A549 (cell line): Measurements from ENCODE around the gene DNPEP. TPM values are rescaled to one million over a fixed set of nuclear protein-coding genes. Genes with fewer than 3 reads are reported as not detected.

Source experiments
- ATAC-seq, 2 experiments: fragments of 200-7000 bp in 1 of 2; fragments of >200 bp in 1 of 2; cut with Nextera tagmentation in 1 of 2; cut with Tn5 transposase in 1 of 2; 3 replicates each; pipeline versions ENCODE4 v1.8.0 to v1.9.1; 2018 to 2020; ENCODE audit warnings: mild to moderate bottlenecking in 1 of 2, moderate library complexity in 1 of 2
- CTCF ChIA-PET: fragments of 300-600 bp; sonication (Branson Sonifier 250); formaldehyde crosslinking; extraction: SDS; loops from one replicate; lab custom pipeline; 2021; ENCODE audit warnings: antibody characterized with exemption, inconsistent platforms; lab: Yijun Ruan, JAX
- POLR2A ChIA-PET: fragments of 350-600 bp; formaldehyde crosslinking; extraction: SDS; loops from one replicate; lab custom pipeline; 2021; ENCODE audit warnings: antibody characterized with exemption, inconsistent platforms; lab: Yijun Ruan, JAX
- DNase-seq, 2 experiments: peaks; one replicate each; pipeline versions ENCODE4 v3.0.0 to v3.0.0-alpha.2; 2011 to 2016; ENCODE audit warnings: low read depth in 1 of 2, low spot score in 1 of 2
- FAIRE-seq: peaks from 2 replicates; lab custom pipeline; 2011; peaks lifted over from hg19 to GRCh38; lab: Jason Lieb, UNC
- H3K27ac ChIP-seq, 2 experiments: fragments of >200 bp; sonication (Bioruptor Twin); formaldehyde crosslinking; 3 replicates each; pipeline ENCODE4 v1.5.1; 2016 to 2017
- H3K4me1 ChIP-seq: fragments of >200 bp; sonication (Bioruptor Twin); formaldehyde crosslinking; 3 replicates; pipeline ENCODE4 v1.6.1; 2016
- H3K4me2 ChIP-seq: fragments of >200 bp; sonication (Bioruptor Twin); formaldehyde crosslinking; 3 replicates; pipeline ENCODE4 v1.6.1; 2016
- H3K4me3 ChIP-seq: fragments of >200 bp; sonication (Bioruptor Twin); formaldehyde crosslinking; 3 replicates; pipeline ENCODE4 v1.5.1; 2016
- H3K9me3 ChIP-seq: fragments of >200 bp; sonication (Bioruptor Twin); formaldehyde crosslinking; 3 replicates; pipeline ENCODE4 v1.6.1; 2016
- ATOH8 ChIP-seq: fragments of 250-450 bp; sonication (Bioruptor Pico); IDR thresholded peaks from 2 replicates; pipeline ENCODE4 v1.5.0; 2020; ENCODE audit warnings: low read depth, mild to moderate bottlenecking, moderate library complexity
- CBX8 ChIP-seq: fragments of 200-600 bp; sonication (generic); IDR thresholded peaks from 2 replicates; pipeline ENCODE4 v1.6.1; 2016
- CHD4 ChIP-seq: fragments of 200-600 bp; sonication (generic); IDR thresholded peaks from 2 replicates; pipeline ENCODE4 v1.6.1; 2016; ENCODE audit warnings: antibody characterized with exemption, mild to moderate bottlenecking, borderline replicate concordance
- CTCF ChIP-seq: fragments of >200 bp; sonication (Bioruptor Twin); formaldehyde crosslinking; IDR thresholded peaks from 3 replicates; pipeline ENCODE4 v1.5.1; 2016
- ELK1 ChIP-seq: fragments of 150-350 bp; IDR thresholded peaks from 2 replicates; pipeline ENCODE4 v1.6.1; 2014; ENCODE audit warnings: low read depth, mild to moderate bottlenecking, low read length
- FOSL2 ChIP-seq, 2 experiments: fragments of 450-650 bp in 1 of 2; fragments of >200 bp in 1 of 2; sonication (Bioruptor Twin) in 1 of 2; formaldehyde crosslinking; IDR thresholded peaks; 2 replicates each; pipeline versions ENCODE4 v1.5.0 to v1.6.1; 2016 to 2020; ENCODE audit warnings: mild to moderate bottlenecking in 1 of 2, moderate library complexity in 1 of 2
- GATA3 ChIP-seq: IDR thresholded peaks from 2 replicates; pipeline ENCODE4 v1.6.1; 2012; ENCODE audit warnings: borderline replicate concordance
- HEYL ChIP-seq: fragments of 250-450 bp; sonication (Bioruptor Pico); IDR thresholded peaks from 2 replicates; pipeline ENCODE4 v1.8.0; 2021; ENCODE audit warnings: mild to moderate bottlenecking, moderate library complexity
- JUN ChIP-seq, 2 experiments: fragments of >200 bp; sonication (Bioruptor Twin); formaldehyde crosslinking; IDR thresholded peaks; 2 replicates in 1 of 2; 3 replicates in 1 of 2; pipeline ENCODE4 v1.6.1; 2016 to 2017
- KDM5A ChIP-seq: fragments of 200-600 bp; sonication (generic); IDR thresholded peaks from 2 replicates; pipeline ENCODE4 v1.6.1; 2016; ENCODE audit warnings: antibody characterized with exemption, mild to moderate bottlenecking
- MAX ChIP-seq: IDR thresholded peaks from 2 replicates; pipeline ENCODE4 v1.6.1; 2012
- NPAS2 ChIP-seq: fragments of 250-450 bp; sonication (Bioruptor Pico); IDR thresholded peaks from 2 replicates; pipeline ENCODE4 v1.8.0; 2022; ENCODE audit warnings: mild to moderate bottlenecking, moderate library complexity, borderline replicate concordance
- RAD21 ChIP-seq, 2 experiments: fragments of >200 bp in 1 of 2; sonication (Bioruptor Twin) in 1 of 2; formaldehyde crosslinking in 1 of 2; IDR thresholded peaks in 1 of 2; conservative IDR thresholded peaks in 1 of 2; 2 replicates in 1 of 2; 3 replicates in 1 of 2; pipeline ENCODE4 v1.6.1; 2012 to 2018; ENCODE audit warnings: inconsistent platforms in 1 of 2
- RCOR1 ChIP-seq: fragments of 150-350 bp; IDR thresholded peaks from 2 replicates; pipeline ENCODE4 v1.6.1; 2014; ENCODE audit warnings: antibody characterized with exemption, low read length, low read depth
- RFX5 ChIP-seq: fragments of 450-650 bp; IDR thresholded peaks from 2 replicates; pipeline ENCODE4 v1.7.1; 2014; ENCODE audit warnings: antibody characterized with exemption, mild to moderate bottlenecking, moderate library complexity
- RNF2 ChIP-seq: fragments of 200-600 bp; sonication (generic); IDR thresholded peaks from 2 replicates; pipeline ENCODE4 v1.6.1; 2016; ENCODE audit warnings: low read depth, mild to moderate bottlenecking, antibody characterized with exemption, moderate library complexity, borderline replicate concordance
- SREBF2 ChIP-seq: fragments of 450-650 bp; IDR thresholded peaks from 2 replicates; pipeline ENCODE4 v1.6.1; 2014; ENCODE audit warnings: mild to moderate bottlenecking, moderate library complexity
- USF2 ChIP-seq: fragments of 450-650 bp; IDR thresholded peaks from 2 replicates; pipeline ENCODE4 v1.6.1; 2014; ENCODE audit warnings: antibody characterized with exemption
- ZC3H11A ChIP-seq: fragments of 450-650 bp; IDR thresholded peaks from 2 replicates; pipeline ENCODE4 v1.6.1; 2014; ENCODE audit warnings: antibody characterized with exemption, mild to moderate bottlenecking
- ZFP36 ChIP-seq: fragments of 450-650 bp; IDR thresholded peaks from 2 replicates; pipeline ENCODE4 v1.6.1; 2014; ENCODE audit warnings: borderline replicate concordance; ENCODE audit not compliant: partially characterized antibody
- ZNF302 ChIP-seq: fragments of 250-450 bp; sonication (Bioruptor Pico); IDR thresholded peaks from 2 replicates; pipeline ENCODE4 v1.9.0; 2021; ENCODE audit warnings: inconsistent platforms, mild to moderate bottlenecking, moderate library complexity
- ZSCAN20 ChIP-seq: fragments of 250-450 bp; sonication (Bioruptor Pico); IDR thresholded peaks from 2 replicates; pipeline ENCODE4 v1.8.0; 2022; ENCODE audit warnings: mild to moderate bottlenecking, moderate library complexity
- WGBS: methylation state at CpG from one replicate; pipeline ENCODE4 v1.1.6; 2017; ENCODE audit errors: missing lambda C conversion rate; 5-methylcytosine and 5-hydroxymethylcytosine counted together
- polyA plus RNA-seq, 4 experiments: library from polyadenylated mRNA; depleted of rRNA in 3 of 4; stranded (reverse); fragments of >200 nt; fragmentation: RNase III in 1 of 4; extraction: RNeasy Plus Mini Kit Qiagen cat#74134 plus additional on column Dnase treatment in 1 of 4; gene quantifications; 2 replicates in 3 of 4; 3 replicates in 1 of 4; pipeline ENCODE4 v1.2.3, GENCODE V29; 2011 to 2017

Gene DNPEP
- polyA plus RNA-seq, 2 of the 4 experiments (the other 2 are of a cell fraction) = 29.0 to 40.9 TPM

- DNase-seq = no peak
- ChIA-PET POLR2A (no interaction called here), CTCF (interaction anchor here (1.0 to 5.8 kb wide), 6 partner anchors 17 to 107 kb away, joined by 3 to 38 read pairs (median 4); no protein-coding TSS in a partner anchor)
- TF ChIP-seq MAX (no peak), CHD4 (no peak)
- 75% methylated on average over 8 of the region's 8 CpGs for WGBS
- no peaks in the 10 kb centered on the region for H3K4me1 ChIP-seq
- H3K9me3 ChIP-seq = no peaks in the 10 kb centered on the region
- FAIRE-seq = no peak
- no peak for ATAC-seq
- no peak overlapping the region for H3K4me2 ChIP-seq
- H3K27ac ChIP-seq = no peak overlapping the region
- H3K4me3 ChIP-seq = no peak overlapping the region
Measured at GRCh38 chr2:219422952-219423534, 35.3 kb upstream of the DNPEP start.

GRCh38 chr2:219421323-219421722 lies 33.6 kb upstream of the DNPEP start:
- Histone ChIP-seq H3K27ac (no peak overlapping the region), H3K4me2 (no peak overlapping the region), H3K9me3 (no peaks in the 10 kb centered on the region), H3K4me3 (no peak overlapping the region), H3K4me1 (no peaks in the 10 kb centered on the region)
- DNase-seq = no peak
- no peak for FAIRE-seq
- CTCF ChIA-PET = interaction anchor here (1.9 to 7.4 kb wide), 3 partner anchors 18 to 109 kb away, joined by 5 to 48 read pairs (median 38); no protein-coding TSS in a partner anchor
- TF ChIP-seq ATOH8 (no peak), ZC3H11A (no peak), RFX5 (no peak), ZSCAN20 (no peak), HEYL (no peak), CTCF (no peak), USF2 (no peak), CBX8 (no peak), ELK1 (no peak), NPAS2 (no peak), RNF2 (no peak), FOSL2 (IDR thresholded peaks at IDR 0.05) (no peak), FOSL2 (CRISPR knock-in tag; IDR thresholded peaks at IDR 0.05) (no peak), KDM5A (no peak), RAD21 (conservative IDR thresholded peaks at IDR 0.05 in 1 of 2, IDR thresholded peaks at IDR 0.05 in 1 of 2) (no peak), SREBF2 (no peak), ZNF302 (CRISPR knock-in tag) (no peak), RCOR1 (no peak), GATA3 (no peak), JUN (IDR thresholded peaks at IDR 0.05) (no peak), ZFP36 (no peak)
- POLR2A ChIA-PET = no interaction called here
- no peak for ATAC-seq
- WGBS = 68% methylated on average over 17 of the region's 17 CpGs
